Fibroblast of villous mesenchyme (primary cell): ENCODE measurements around the gene PUS10. TPM values are rescaled to one million over a fixed set of nuclear protein-coding genes. Genes with fewer than 3 reads are reported as not detected.

ENCODE experiments used
- DNase-seq: peaks from one replicate; pipeline ENCODE4 v3.0.0-alpha.2; 2010; ENCODE audit warnings: low read depth
- H3K4me3 ChIP-seq: 2 replicates; pipeline ENCODE4 v1.5.1; 2011; ENCODE audit warnings: low read depth, mild to moderate bottlenecking, low read length
- total RNA-seq: library from RNA; depleted of rRNA; stranded (reverse); fragments of >200 nt; gene quantifications from 2 replicates; pipeline ENCODE4 v1.2.3, GENCODE V29; 2012
- TF ChIP-seq, protein P1 (sequence below): IDR thresholded peaks from 2 replicates; pipeline ENCODE4 v1.5.1; 2012; ENCODE audit warnings: low read depth, mild to moderate bottlenecking, low read length; ENCODE audit not compliant: insufficient read depth

Gene PUS10
- total RNA-seq, 1 donor: 7.8 TPM

GRCh38 chr2:61018798-61019197, 743 bp upstream of the PUS10 start:
- TF ChIP-seq, protein P1, sequence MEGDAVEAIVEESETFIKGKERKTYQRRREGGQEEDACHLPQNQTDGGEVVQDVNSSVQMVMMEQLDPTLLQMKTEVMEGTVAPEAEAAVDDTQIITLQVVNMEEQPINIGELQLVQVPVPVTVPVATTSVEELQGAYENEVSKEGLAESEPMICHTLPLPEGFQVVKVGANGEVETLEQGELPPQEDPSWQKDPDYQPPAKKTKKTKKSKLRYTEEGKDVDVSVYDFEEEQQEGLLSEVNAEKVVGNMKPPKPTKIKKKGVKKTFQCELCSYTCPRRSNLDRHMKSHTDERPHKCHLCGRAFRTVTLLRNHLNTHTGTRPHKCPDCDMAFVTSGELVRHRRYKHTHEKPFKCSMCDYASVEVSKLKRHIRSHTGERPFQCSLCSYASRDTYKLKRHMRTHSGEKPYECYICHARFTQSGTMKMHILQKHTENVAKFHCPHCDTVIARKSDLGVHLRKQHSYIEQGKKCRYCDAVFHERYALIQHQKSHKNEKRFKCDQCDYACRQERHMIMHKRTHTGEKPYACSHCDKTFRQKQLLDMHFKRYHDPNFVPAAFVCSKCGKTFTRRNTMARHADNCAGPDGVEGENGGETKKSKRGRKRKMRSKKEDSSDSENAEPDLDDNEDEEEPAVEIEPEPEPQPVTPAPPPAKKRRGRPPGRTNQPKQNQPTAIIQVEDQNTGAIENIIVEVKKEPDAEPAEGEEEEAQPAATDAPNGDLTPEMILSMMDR: no peak
- no peak for DNase-seq
- peak overlapping the region; percentile 84 for H3K4me3 ChIP-seq

DNA sequence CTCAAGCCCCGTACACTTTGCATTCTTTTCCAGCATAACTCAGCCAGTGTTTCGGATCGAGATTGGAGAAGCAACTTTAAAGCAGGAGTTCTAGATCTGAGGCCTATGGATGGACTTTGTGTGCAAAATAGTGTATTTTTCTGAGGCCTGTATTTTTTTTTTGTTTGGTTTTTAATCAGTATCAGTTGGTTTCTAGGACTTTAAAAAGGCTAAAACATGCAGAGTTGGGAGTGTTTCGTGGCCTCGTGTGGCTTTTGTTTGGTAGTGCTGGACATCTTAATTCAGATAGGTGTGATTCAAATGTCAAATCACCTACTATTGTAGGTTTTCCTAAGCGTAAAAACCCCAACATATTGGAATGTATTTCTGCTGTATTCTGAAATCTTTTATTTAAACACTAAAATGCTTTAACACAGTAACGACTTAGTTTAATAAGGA, 282 bp upstream of the PUS10 start:
- TF ChIP-seq, protein P1: no peak
- H3K4me3 ChIP-seq: peak overlapping the region; percentile 84
- no peak for DNase-seq

DNA sequence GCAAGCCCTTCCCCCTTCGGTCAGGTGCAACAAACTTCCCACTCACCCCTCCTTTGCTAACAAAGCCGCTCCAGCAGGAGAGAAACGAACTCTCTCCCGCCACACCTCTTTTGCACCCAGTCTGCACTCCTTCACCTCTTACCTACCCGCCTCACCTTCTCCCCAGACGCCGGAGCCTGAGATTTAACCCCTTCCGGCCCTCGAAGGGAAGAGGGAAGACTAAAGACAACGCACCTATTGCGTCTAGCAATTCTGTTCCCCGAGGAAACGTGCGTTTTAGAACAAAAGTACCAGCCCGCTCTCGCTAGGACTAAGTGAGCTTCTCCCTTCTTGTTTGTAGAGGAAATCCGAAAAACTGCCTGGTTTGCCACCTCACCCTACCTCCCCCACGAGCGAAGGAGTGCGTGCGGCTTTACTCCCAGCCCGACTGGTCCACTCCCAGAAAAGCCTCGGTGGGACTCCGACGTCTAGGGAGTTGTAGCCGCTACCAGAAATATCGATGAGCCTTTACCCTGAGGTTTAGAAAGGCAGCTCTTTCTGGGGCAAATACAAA, 976 bp downstream of the PUS10 start:
- peak overlapping the region; percentile 84 for H3K4me3 ChIP-seq
- DNase-seq: peak; percentile 79

DNA sequence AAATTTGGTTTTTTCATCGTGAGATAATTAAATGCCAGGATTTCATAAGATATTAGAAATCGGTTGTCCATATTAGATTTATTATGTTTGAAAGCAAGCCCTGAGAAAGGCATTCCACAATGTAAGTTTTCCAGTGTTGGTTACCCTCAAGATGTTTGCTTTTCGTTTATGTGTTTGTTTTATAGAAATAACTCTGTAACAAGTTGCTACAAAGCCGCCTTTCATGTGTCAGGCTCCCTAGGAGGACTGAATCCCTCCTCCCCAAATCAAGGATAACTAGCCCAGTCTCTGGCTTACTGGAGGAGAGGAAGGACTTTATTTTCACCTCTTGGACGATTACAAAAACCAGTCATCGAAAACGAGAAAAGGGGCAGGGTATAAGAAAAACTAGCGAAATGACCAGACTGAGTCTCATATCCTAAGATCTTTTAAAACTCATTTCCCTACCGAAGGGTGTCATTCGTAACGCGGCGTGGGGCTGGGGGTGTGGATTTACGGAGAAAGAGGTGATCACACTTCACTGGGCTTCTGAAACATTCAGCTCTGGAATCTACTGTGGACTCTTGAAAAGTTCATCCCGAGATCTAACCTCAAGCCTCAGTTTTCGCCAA, 1.6 kb downstream of the PUS10 start:
- DNase-seq: no peak
- TF ChIP-seq, protein P1: no peak

More for the DNA sequence above, 976 bp downstream of the PUS10 start:
- TF ChIP-seq, protein P1: no peak

DNA sequence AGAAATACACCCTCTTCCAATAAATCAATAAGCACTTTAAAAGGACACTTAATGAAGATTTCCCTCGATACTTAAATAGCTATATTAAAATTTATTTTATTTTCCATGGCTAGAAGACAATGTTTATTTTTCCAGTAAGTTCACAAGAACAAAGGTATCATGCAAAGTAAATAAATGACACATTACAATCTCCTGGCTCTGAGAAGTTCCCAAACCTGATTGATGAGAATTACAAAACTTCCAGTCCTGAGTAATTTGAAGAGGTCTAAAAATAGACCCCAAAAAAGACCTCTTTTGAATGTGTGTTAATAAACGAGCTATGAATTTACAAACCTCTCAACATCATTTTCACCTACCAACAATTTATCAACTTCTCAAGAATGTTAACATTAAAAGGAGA, 2.1 kb downstream of the PUS10 start:
- no peak overlapping the region for H3K4me3 ChIP-seq
- no peak for DNase-seq
- TF ChIP-seq, protein P1: no peak

More for the DNA sequence above, 1.6 kb downstream of the PUS10 start:
- peak overlapping the region; percentile 84 for H3K4me3 ChIP-seq

DNA sequence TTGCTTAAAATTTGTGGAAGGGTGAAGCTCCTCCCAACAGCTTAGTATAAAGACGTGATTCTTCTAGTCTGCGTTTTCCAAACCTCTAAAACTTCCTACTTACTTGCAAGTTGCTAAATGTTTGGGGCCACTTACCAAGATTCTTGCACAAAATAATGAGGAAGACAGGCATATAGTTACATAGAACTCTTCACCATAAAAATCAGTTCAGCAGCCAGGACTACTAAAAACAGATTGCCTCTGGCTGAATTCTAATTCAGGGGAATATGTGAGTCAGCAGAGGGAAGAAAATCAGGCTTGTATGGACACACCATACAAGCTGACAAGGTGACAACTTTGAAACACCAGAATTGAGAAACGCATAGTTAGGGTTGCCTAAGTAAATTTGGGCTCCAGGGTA, 3.3 kb downstream of the PUS10 start:
- DNase-seq: no peak
- TF ChIP-seq, protein P1: no peak

More for the DNA sequence above, 3.3 kb downstream of the PUS10 start:
- H3K4me3 ChIP-seq: no peak overlapping the region
